Mesodermal cell (in vitro differentiated cells): Measurements from ENCODE around the gene CPNE5.

Source experiments
- H3K27ac ChIP-seq: 2 replicates; pipeline ENCODE4 v1.7.0; 2013; ENCODE audit warnings: mild to moderate bottlenecking, low read depth, low read length, moderate library complexity; ENCODE audit not compliant: severe bottlenecking
- H3K36me3 ChIP-seq: 2 replicates; pipeline ENCODE4 v1.7.1; 2013; ENCODE audit warnings: mild to moderate bottlenecking, low read length, moderate library complexity; ENCODE audit not compliant: control insufficient read depth, insufficient read depth
- H3K4me1 ChIP-seq: one replicate; pipeline ENCODE4 v1.7.1; 2013; ENCODE audit warnings: mild to moderate bottlenecking, low read length; ENCODE audit not compliant: insufficient read depth, control insufficient read depth, poor library complexity, severe bottlenecking
- H3K4me3 ChIP-seq: 2 replicates; pipeline ENCODE4 v1.7.0; 2013; ENCODE audit warnings: low read length, control low read depth, mild to moderate bottlenecking; ENCODE audit not compliant: insufficient read depth, poor library complexity, severe bottlenecking; ENCODE audit errors: extremely low read depth
- H3K9me3 ChIP-seq: 2 replicates; pipeline ENCODE4 v1.7.1; 2013; ENCODE audit warnings: mild to moderate bottlenecking, low read length, moderate library complexity; ENCODE audit not compliant: control insufficient read depth
- WGBS, 2 experiments: methylation state at CpG; one replicate each; pipeline ENCODE4 v1.1.5; 2013; ENCODE audit warnings: missing lambda C conversion rate in 2 of 2; ENCODE audit not compliant: insufficient coverage in 2 of 2; 5-methylcytosine and 5-hydroxymethylcytosine counted together

The CPNE5 gene

GRCh38 chr6:36809941-36810803 lies 29.1 kb downstream of the CPNE5 start:
- Histone ChIP-seq H3K4me1 (peaks cover 3% of the 10 kb centered on the region), H3K36me3 (no peaks in the 10 kb centered on the region), H3K27ac (no peak overlapping the region), H3K9me3 (no peaks in the 10 kb centered on the region), H3K4me3 (no peak overlapping the region)
- 73 to 85% methylated on average over 11 to 12 of the region's 16 CpGs for WGBS, 2 experiments

DNA sequence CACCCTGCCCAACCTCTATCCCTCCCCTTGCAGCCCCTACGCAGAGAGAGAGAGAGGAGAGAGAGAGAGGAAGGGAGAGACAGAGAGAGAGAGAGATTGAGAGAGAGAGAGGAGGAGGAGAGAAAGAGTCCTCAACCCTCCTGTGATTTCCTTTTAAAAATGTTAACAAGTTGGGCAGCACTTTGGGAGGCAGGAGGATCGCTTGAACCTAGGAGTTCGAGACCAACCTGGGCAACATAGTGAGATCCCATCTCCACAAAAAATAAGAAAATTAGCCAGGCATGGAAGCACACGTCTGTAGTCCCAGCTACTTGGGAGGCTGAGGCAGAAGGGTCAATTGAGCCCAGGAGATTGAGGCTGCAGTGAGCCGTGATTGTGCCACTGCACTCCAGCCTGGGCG lies 30.1 kb downstream of the CPNE5 start:
- WGBS, 2 experiments = 82 to 93% methylated on average over 3 of the region's 6 CpGs

GRCh38 chr6:36808634-36809033 lies 30.6 kb downstream of the CPNE5 start:
- H3K9me3 ChIP-seq = no peaks in the 10 kb centered on the region
- WGBS, 2 experiments = 60 to 80% methylated on average over 2 of the region's 5 CpGs
- H3K36me3 ChIP-seq = no peaks in the 10 kb centered on the region

More for the DNA sequence above, 30.1 kb downstream of the CPNE5 start:
- no peak overlapping the region for H3K4me3 ChIP-seq
- H3K9me3 ChIP-seq = no peaks in the 10 kb centered on the region
- no peak overlapping the region for H3K27ac ChIP-seq
- no peaks in the 10 kb centered on the region for H3K36me3 ChIP-seq
- H3K4me1 ChIP-seq = peaks cover 9% of the 10 kb centered on the region

DNA sequence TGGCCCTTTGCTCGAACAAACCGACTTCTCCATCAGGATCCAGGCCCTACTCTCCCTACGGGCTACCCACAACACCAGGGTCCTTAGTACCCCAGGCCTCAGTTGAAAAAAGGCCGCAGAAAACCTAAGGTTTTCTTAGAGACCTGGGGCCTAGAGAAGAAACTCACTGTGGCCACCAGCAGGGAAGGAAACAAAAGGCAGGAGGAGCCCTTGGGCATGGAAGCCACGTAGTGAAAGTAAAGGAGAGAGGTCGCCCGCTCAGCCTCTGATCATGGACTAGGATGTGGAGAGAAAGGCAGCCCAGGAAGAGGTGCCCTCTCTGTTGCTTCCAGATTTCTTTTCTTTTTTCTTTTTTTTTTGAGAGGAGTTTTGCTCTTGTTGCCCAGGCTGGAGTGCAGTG lies 31.5 kb downstream of the CPNE5 start:
- Histone ChIP-seq H3K27ac (no peak overlapping the region), H3K4me1 (peaks cover 10% of the 10 kb centered on the region), H3K9me3 (no peaks in the 10 kb centered on the region), H3K36me3 (no peaks in the 10 kb centered on the region), H3K4me3 (no peak overlapping the region)
- WGBS, 2 experiments = 81 to 100% methylated on average over 2 to 5 of the region's 7 CpGs

More at GRCh38 chr6:36808634-36809033, 30.6 kb downstream of the CPNE5 start:
- Histone ChIP-seq H3K4me1 (peaks cover 10% of the 10 kb centered on the region), H3K4me3 (no peak overlapping the region), H3K27ac (no peak overlapping the region)

DNA sequence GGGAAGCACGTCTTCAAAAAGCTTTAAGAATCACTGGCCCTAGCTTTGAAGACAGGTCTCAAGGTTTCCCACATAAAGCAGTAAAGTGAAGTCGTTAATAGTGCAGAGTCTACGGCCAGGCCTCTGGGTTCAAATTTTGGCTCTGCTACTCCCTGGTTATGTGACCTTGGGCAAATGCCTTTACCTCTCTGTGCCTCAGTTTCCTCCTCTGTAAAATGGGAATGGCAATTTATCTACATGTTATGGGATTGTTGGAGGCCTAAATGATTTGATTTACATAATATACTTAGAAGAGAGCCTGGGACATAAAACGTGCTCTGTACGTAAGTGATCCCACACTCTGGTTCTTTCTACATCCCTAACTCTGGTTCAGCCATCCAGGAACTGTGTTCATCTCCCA lies 32.1 kb downstream of the CPNE5 start:
- WGBS, 2 experiments = 60 to 67% methylated on average over 5 of the region's 5 CpGs
- H3K27ac ChIP-seq = no peak overlapping the region
- no peaks in the 10 kb centered on the region for H3K36me3 ChIP-seq

GRCh38 chr6:36805917-36806316 lies 33.3 kb downstream of the CPNE5 start:
- WGBS, 2 experiments = 59 to 66% methylated on average over 5 to 8 of the region's 8 CpGs
- Histone ChIP-seq H3K4me3 (no peak overlapping the region), H3K9me3 (no peaks in the 10 kb centered on the region), H3K27ac (no peak overlapping the region), H3K36me3 (no peaks in the 10 kb centered on the region), H3K4me1 (peaks cover 7% of the 10 kb centered on the region)

More for the DNA sequence above, 32.1 kb downstream of the CPNE5 start:
- Histone ChIP-seq H3K4me1 (peaks cover 10% of the 10 kb centered on the region), H3K4me3 (no peak overlapping the region), H3K9me3 (no peaks in the 10 kb centered on the region)

DNA sequence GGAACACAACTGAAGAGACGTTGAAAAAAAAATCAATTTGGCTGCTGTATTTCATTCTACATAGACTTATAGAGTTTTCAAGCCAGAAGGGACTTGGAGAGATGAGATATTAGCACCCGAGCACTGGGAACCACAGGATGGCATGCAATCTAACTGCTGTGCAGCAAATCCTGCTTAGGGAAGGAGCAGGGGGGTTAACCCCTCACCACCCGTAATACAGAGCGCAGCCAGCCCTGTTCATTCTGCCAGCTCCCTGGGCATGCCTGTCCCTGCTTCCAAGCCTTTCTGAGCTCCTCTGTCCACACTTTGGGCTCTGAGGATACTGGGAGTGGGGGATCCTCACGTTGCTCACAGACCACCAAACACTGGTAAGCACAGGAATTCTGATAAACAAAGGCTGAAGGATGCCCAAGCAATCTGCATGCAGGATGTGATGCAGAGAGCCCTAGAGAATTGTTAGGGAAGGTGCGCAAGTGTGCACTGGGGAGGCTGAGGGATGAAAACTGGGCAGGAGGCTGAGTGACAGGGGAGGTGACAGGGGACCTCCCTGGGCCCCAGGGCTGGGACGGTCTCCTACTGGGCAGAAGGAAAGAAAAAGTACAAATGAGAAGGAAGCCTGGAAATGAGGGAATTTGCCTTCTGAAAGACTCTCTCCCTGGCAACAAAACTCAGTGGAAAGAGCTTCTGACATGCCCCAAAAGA lies 34.0 kb downstream of the CPNE5 start:
- 65 to 68% methylated on average over 5 of the region's 7 CpGs for WGBS, 2 experiments
- no peak overlapping the region for H3K4me3 ChIP-seq
- H3K9me3 ChIP-seq = no peaks in the 10 kb centered on the region
- peaks cover 7% of the 10 kb centered on the region for H3K4me1 ChIP-seq
- peak overlapping the region; percentile 36 for H3K27ac ChIP-seq
- no peaks in the 10 kb centered on the region for H3K36me3 ChIP-seq

DNA sequence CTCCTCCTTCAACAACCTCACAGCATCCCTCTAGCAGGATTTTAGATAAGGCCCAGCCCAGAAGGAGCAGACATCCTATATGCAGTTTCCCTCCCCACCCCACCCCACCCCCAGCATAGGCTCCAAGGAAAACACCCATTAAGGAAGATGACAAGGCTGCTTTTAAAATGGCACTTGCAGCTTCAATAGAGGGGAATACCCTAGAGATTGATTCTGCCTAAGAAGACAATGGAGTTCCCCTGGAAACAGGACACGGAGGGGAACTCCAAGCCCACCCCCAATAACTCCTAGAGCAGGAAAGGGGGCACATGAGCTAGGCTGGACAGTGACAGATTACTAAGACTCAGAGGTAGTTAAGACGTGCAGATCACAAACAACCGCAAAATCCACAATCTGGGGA lies 34.7 kb downstream of the CPNE5 start:
- WGBS, 2 experiments = 48 to 69% methylated on average over 2 of the region's 3 CpGs
- Histone ChIP-seq H3K27ac (peak overlapping the region; percentile 49), H3K4me1 (peaks cover 7% of the 10 kb centered on the region), H3K9me3 (no peaks in the 10 kb centered on the region), H3K36me3 (no peaks in the 10 kb centered on the region), H3K4me3 (no peak overlapping the region)

GRCh38 chr6:36803908-36804307 lies 35.3 kb downstream of the CPNE5 start:
- Histone ChIP-seq H3K36me3 (no peaks in the 10 kb centered on the region), H3K4me1 (peaks cover 7% of the 10 kb centered on the region), H3K9me3 (no peaks in the 10 kb centered on the region), H3K4me3 (no peak overlapping the region), H3K27ac (no peak overlapping the region)
- no CpG with 5 or more reads among the region's 1 CpG for WGBS, 2 experiments

GRCh38 chr6:36803482-36803881 lies 35.8 kb downstream of the CPNE5 start:
- Histone ChIP-seq H3K9me3 (no peaks in the 10 kb centered on the region), H3K4me3 (no peak overlapping the region), H3K4me1 (peaks cover 7% of the 10 kb centered on the region), H3K27ac (no peak overlapping the region), H3K36me3 (no peaks in the 10 kb centered on the region)
- WGBS, 2 experiments = 100% methylated on average over 3 of the region's 6 CpGs
